AG09309 (cell line): ENCODE measurements around the gene DDX47.

ENCODE experiments used
- DNase-seq: peaks from one replicate; pipeline ENCODE4 v3.0.0-alpha.2; 2010; ENCODE audit warnings: low read depth
- H3K4me3 ChIP-seq: 2 replicates; pipeline ENCODE4 v1.5.1; 2011; ENCODE audit warnings: mild to moderate bottlenecking, low read depth, low read length, moderate library complexity; ENCODE audit not compliant: control insufficient read depth
- CTCF ChIP-seq: IDR thresholded peaks from 2 replicates; pipeline ENCODE4 v1.5.1; 2011; ENCODE audit warnings: mild to moderate bottlenecking, low read depth, low read length, inconsistent platforms; ENCODE audit not compliant: insufficient read depth, control insufficient read depth; ENCODE audit errors: missing control alignments

The DDX47 gene

DNA sequence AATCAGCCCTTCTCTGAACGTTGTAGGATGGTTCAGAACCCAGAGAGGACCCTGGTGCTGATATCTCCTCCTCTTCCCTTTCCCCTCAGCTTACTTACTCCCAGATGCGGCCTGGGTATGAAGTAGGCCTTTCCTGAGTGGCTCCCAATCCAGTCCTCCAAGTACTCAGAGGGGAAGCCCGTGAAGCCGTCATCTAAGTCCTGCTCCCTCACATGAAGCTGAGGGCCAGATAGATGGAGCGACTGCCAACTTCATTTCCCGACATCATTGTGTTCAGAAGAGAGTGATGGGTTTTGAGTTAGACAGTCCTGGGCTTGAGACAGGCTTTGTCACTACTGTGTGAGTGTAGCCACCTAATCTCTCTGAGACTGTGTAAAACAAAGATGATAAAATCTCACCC is 25.0 kb upstream of the DDX47 start:
- TF ChIP-seq CTCF = no peak
- no peak for DNase-seq
- no peak overlapping the region for H3K4me3 ChIP-seq

DNA sequence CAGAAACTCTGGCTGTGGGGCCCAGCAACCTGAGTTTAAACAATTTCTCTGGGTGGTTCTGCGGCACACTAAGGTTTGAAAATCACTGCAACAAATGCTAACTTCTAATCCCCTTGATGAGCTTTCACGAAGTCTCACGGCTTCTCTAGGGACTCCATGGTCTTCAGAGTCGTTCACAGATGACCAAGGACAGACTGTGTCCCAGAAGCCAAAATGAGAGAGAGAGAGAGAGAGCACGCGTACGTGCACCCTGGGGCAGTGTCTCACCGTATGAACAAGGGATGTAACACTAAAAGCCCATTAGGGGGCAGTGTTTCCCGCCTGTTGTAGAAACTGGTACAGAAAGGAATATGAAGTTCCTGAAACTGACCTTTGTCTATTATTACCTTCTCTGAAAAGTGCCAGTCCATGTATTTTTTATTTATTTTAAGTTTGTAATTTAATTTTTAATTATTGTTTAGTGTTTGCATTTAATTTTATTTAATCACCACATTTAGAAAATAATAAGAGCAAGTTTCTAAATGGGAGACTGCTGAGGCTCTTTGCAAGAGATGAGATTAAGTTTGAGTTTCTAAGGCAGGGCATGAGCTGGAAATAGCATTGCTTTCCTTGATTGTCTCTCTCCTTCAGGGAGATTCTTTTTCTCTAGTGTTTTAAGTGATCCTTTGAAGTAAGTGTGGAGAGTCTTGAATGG is 24.3 kb upstream of the DDX47 start:
- peak; percentile 69 for TF ChIP-seq CTCF
- H3K4me3 ChIP-seq = no peak overlapping the region
- DNase-seq = peak; percentile 38

- DNase-seq = no peak
- no peak for TF ChIP-seq CTCF
- H3K4me3 ChIP-seq = no peak overlapping the region
Measured at GRCh38 chr12:12790956-12791355, 22.2 kb upstream of the DDX47 start.

DNA sequence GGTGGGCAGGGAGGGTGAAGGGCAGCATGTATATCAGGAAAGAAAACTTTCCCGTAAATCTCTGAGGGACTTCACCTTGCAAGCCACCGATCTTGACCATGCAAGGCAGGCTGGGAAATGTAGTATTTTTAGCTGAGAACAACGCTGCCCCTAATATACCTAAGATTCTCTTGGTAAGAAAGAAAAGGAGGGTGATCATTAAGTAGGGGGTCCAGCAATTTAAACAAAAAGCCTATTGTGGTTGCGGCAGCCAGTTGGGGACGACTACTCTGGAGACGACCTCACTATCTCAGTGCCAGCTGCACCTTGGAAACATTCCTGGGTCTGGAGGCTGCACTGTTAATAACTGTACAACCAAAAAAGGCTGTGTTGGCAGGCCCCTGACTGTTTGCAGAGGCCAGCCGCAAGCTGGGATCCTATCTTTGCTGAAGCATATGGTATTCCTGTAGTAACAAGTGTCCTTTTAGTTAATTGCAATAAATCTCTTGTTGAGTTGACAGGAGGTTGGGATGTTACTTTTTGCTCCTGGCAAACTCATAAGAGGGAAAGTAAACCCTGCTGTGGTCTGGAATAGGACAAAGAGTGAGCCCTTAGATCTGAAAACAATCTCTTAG is 21.3 kb upstream of the DDX47 start:
- no peak overlapping the region for H3K4me3 ChIP-seq
- no peak for TF ChIP-seq CTCF
- no peak for DNase-seq

GRCh38 chr12:12792421-12792820 is 20.7 kb upstream of the DDX47 start:
- no peak for TF ChIP-seq CTCF
- DNase-seq = no peak
- H3K4me3 ChIP-seq = no peak overlapping the region

GRCh38 chr12:12794686-12795085 is 18.5 kb upstream of the DDX47 start:
- DNase-seq = no peak
- no peak for TF ChIP-seq CTCF
- H3K4me3 ChIP-seq = no peak overlapping the region
